Activated CD4-positive, alpha-beta T cell treated with anti-CD3 and anti-CD28 coated beads, Interleukin-2, amount 50 U/mL, for 48 hours (primary cell): Measurements from ENCODE around the gene BSG.
"Not testable (repeated sequence)": the region's sequence is repeated elsewhere in the genome, so short reads cannot be mapped to it uniquely, and the experiment has no call there.

Experiments
- DNase-seq, 2 experiments: peaks; one replicate each; pipeline ENCODE4 v3.0.0-alpha.2; 2020

The BSG gene

GRCh38 chr19:572743-573518 lies 535 bp downstream of the BSG start:
- DNase-seq = peak in 1 of 2 experiments; percentile 41

DNA sequence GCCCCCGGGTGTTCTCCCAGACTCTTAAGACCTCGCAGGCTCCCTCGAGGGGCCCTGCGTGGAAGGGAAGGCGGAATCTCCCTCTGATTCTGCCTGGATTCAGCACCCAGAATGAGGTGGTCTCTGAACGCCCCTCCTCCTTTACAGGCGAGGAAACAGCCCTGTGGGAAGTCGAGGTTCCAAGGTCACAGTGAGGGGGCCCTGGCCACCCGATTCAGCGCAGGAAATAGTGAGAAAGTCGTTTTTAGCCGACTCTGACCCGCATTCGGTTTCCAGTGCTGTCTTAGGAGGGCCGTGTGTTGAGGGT lies 1.1 kb downstream of the BSG start:
- no peak for DNase-seq

GRCh38 chr19:574658-575526 lies 2.5 kb downstream of the BSG start:
- no peak for DNase-seq

- DNase-seq = no peak
Measured at GRCh38 chr19:575527-576506, 3.4 kb downstream of the BSG start.

DNA sequence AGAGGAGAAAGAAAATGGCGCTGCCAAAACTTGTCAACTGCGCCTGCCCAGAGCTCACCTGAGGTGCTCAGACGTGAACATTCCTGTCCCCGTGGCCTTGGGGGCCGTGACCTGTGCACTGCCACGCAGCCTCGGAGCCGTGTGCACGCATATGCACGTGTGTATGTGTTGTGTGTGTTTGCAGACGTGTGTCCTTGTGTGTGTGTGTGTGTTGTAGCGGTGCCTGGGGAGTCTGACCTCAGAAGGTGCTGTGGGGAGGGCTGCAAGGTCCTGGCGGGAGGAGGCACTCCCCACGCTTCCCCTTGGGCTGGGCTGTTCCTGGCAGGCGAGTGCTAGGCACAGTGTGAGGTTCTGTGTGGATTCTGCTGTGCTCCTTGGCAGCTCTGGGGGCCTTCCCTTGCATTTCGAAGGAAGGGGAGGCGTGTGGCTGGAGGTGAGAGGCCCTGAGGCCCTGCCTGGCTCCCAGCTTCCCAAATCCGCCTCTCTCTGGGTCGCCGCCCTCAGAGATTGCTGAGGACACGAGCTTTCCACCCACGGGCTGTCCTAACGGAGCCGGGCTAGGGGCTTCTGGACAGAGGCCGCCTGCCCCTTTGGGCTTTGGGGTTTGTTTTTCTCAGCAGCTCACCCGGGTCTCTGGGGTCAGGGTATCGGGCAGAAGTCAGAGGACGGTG lies 4.5 kb downstream of the BSG start:
- DNase-seq = no peak

DNA sequence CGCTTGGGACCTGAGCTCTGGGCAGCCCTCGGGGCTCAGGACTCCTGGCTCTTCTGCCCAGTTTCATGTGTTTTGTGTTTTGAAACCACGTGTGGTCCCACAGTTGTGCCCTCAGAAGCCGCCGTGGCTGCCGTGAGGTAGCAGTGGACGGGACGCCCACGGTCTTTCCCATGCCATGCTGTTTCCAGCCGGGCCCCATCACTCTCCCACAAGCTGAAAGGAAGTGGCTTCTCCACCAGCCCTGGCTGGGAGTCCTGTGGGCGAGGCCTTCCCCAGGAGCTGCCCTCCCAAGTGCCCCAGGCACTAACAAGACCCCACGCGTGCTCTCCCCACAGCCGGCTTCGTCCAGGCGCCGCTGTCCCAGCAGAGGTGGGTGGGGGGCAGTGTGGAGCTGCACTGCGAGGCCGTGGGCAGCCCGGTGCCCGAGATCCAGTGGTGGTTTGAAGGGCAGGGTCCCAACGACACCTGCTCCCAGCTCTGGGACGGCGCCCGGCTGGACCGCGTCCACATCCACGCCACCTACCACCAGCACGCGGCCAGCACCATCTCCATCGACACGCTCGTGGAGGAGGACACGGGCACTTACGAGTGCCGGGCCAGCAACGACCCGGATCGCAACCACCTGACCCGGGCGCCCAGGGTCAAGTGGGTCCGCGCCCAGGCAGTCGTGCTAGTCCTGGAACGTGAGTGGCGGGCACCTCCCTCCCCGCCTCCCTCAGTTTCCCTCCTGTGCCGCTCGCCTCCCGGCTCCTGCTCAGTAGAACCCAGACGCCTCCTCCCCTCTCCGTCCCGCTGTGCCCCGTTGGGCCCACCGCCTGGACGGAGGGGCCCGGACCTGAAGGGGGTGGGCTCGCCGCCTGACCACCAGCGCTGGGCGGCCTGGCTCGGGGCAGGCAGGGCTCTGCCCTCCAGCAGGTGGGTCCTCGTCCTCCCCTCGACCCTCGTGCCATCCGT lies 5.3 kb downstream of the BSG start:
- no peak for DNase-seq

DNA sequence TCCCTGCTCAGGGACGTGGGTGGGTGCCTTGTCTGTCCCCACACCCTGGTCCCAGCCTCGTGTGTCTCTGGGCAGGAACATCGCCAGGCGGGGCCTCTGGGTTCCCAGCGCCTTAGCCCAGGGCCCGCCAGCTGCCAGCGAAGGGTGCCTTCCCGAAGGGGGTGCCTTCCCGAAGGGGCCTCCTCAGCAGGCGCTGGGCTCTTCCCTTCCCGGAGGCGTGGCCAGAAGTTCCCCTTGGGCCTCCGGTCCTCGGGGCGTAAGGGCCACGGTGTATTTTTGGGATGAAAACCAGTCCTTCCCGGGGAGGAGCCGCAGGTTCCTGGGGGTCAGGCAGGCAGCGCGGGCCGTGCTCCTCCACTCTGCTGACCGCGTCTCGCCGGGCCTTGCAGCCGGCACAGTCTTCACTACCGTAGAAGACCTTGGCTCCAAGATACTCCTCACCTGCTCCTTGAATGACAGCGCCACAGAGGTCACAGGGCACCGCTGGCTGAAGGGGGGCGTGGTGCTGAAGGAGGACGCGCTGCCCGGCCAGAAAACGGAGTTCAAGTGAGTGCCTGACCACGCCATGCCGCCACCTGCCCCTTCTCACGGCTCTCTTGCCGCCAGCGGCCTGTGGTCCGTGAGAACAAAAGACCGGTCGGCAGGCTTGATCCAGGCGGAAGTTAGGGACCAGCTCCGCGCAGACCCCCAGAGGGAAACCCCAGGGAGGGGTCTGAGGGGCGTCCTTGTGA lies 6.9 kb downstream of the BSG start:
- DNase-seq = no peak

DNA sequence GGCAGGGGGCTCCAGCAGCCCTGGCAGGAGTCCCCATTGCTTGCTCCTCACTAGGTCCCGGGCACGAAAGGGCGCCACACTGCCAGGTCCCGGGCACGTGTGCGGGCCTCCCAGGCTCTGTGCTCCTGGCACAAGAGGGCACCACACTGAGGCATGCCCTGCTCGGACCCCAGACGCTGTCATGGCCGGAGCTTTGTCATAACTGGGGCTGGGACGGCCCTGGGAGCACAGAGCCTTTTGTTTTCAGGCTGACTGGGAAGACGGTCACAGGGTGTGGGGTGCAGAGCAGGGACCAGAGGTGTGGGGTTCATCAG lies 7.4 kb downstream of the BSG start:
- no peak for DNase-seq

- DNase-seq = no peak
Measured at GRCh38 chr19:580274-580835, 8.0 kb downstream of the BSG start.

GRCh38 chr19:581399-582111 lies 9.2 kb downstream of the BSG start:
- DNase-seq = no peak

DNA sequence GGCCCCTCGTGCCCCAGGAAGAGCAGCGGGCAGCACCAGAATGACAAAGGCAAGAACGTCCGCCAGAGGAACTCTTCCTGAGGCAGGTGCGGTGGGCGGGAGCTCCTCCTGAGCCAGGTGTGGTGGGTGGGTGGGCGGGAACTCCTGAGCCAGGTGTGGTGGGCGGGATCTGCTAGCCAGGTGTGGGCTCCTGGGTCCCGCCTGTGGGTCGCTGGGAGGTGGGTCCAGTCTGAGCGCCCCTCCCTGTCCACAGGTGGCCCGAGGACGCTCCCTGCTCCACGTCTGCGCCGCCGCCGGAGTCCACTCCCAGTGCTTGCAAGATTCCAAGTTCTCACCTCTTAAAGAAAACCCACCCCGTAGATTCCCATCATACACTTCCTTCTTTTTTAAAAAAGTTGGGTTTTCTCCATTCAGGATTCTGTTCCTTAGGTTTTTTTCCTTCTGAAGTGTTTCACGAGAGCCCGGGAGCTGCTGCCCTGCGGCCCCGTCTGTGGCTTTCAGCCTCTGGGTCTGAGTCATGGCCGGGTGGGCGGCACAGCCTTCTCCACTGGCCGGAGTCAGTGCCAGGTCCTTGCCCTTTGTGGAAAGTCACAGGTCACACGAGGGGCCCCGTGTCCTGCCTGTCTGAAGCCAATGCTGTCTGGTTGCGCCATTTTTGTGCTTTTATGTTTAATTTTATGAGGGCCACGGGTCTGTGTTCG lies 10.3 kb downstream of the BSG start:
- DNase-seq = no peak

GRCh38 chr19:583198-583967 lies 11.0 kb downstream of the BSG start:
- DNase-seq = no peak

DNA sequence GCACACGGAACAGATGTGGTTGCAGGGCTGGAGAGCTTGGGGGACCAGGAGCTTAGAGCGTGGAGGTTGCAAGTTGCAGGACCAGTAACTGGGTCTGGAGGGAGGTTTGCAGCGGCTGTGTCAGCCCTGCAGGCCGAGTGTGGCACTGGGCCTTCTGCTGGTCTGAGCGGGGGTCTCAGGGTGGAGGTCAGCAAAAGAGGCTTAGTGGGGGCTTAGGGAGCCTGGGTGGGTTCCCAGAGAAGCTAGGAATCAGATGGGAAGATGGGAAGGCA lies 11.5 kb downstream of the BSG start:
- DNase-seq = no peak

GRCh38 chr19:584240-585001 lies 12.0 kb downstream of the BSG start:
- peak; percentile 64 to 69 for DNase-seq

- DNase-seq = not testable (repeated sequence)
Measured at GRCh38 chr19:585146-585545, 12.8 kb downstream of the BSG start.

DNA sequence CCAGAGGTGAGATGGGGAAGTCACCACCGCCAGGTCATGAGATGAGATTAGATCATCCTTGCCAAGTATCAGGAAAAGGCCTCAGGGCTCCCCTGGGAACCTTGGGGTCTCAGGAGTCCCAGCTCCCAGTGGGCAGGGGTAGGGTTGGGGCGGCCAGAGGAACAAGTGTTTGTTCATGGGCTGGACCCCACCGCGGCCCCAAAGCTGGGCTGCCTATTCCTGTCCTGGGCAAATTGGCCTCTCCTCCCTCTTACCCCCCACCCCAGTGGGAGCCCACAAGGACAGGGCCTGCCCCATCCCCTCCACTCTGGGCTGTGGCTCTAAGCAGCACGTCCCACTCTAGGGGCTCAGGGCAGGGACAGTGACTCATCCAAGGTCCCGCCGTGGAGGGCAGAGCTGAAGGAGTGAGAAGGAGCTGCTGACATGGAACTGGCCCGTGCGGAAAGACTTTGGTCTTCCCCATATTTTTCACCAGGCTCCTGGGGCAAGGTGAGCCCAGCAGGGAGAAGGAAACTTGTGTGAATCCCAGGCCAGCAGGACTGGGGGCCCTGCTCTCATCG lies 13.2 kb downstream of the BSG start:
- no peak for DNase-seq

GRCh38 chr19:588093-588740 lies 15.8 kb downstream of the BSG start:
- peak; percentile 77 to 81 for DNase-seq
